Gastrocnemius medialis (tissue), 4 donors: ENCODE data around the gene ZFHX3.

Experiments used
- CTCF ChIP-seq, 5 experiments: fragments of 450-650 bp in 3 of 5; fragments of 200-600 bp in 2 of 5; sonication (generic) in 2 of 5; IDR thresholded peaks in 4 of 5; conservative IDR thresholded peaks in 1 of 5; 1 replicate in 4 of 5; 2 replicates in 1 of 5; pipeline ENCODE4 v1.5.1; 2016 to 2019; ENCODE audit warnings: antibody characterized with exemption in 5 of 5, mild to moderate bottlenecking in 3 of 5, moderate library complexity in 3 of 5
- POLR2A ChIP-seq, 2 donors: fragments of 450-650 bp; IDR thresholded peaks; one replicate each; pipeline ENCODE4 v1.6.1; 2017; ENCODE audit warnings: antibody characterized with exemption in 2 of 2, mild to moderate bottlenecking in 2 of 2, moderate library complexity in 2 of 2

GRCh38 chr16:73065632-73066330, 17.9 kb upstream of the ZFHX3 start:
- TF ChIP-seq CTCF (IDR thresholded peaks at IDR 0.05 in 4 of 5, conservative IDR thresholded peaks at IDR 0.05 in 1 of 5) (no peak), POLR2A (IDR thresholded peaks at IDR 0.05) (peak in 1 of 2 donors; percentile 30)
